ENCODE measurements around the gene NIPBL.
A peak's percentile ranks its signal among the peaks of the same experiment; 100 is the strongest.

Gene NIPBL

GRCh38 chr5:37054391-37054790, 177.8 kb downstream of the NIPBL start:
- H3K9ac ChIP-seq (ENCODE audit: low read depth, low read length) = no peak overlapping the region
- H3K36me3 ChIP-seq (ENCODE audit: insufficient read depth, low read length) = peaks cover 85% of the 10 kb centered on the region
- H3K79me2 ChIP-seq (ENCODE audit: insufficient read depth, low read length) = no peaks in the 10 kb centered on the region
- TF ChIP-seq, protein P1, sequence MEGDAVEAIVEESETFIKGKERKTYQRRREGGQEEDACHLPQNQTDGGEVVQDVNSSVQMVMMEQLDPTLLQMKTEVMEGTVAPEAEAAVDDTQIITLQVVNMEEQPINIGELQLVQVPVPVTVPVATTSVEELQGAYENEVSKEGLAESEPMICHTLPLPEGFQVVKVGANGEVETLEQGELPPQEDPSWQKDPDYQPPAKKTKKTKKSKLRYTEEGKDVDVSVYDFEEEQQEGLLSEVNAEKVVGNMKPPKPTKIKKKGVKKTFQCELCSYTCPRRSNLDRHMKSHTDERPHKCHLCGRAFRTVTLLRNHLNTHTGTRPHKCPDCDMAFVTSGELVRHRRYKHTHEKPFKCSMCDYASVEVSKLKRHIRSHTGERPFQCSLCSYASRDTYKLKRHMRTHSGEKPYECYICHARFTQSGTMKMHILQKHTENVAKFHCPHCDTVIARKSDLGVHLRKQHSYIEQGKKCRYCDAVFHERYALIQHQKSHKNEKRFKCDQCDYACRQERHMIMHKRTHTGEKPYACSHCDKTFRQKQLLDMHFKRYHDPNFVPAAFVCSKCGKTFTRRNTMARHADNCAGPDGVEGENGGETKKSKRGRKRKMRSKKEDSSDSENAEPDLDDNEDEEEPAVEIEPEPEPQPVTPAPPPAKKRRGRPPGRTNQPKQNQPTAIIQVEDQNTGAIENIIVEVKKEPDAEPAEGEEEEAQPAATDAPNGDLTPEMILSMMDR (IDR thresholded peaks at IDR 0.05; ENCODE audit: borderline replicate concordance, extremely low read depth, low read length, poor library complexity, severe bottlenecking) = no peak
- TF ChIP-seq EZH2 (IDR thresholded peaks at IDR 0.05; ENCODE audit: borderline replicate concordance, low read depth, low read length, severe bottlenecking) = no peak
- H3K9me3 ChIP-seq (ENCODE audit: insufficient read depth, low read length, severe bottlenecking) = no peaks in the 10 kb centered on the region
- ATAC-seq (ENCODE audit: insufficient read depth, low read depth) (no peak), DNase-seq (no peak)
- H3K4me1 ChIP-seq (ENCODE audit: insufficient read depth, low read length) = no peaks in the 10 kb centered on the region
- no peak overlapping the region for H3K4me3 ChIP-seq (ENCODE audit: low read depth in 1 of 2, low read length in 2 of 2)
- H4K20me1 ChIP-seq (ENCODE audit: insufficient read depth, low read length) = no peaks in the 10 kb centered on the region
- H3K27ac ChIP-seq (ENCODE audit: low read length) = no peak overlapping the region
- H3K27me3 ChIP-seq (ENCODE audit: insufficient read depth, low read length, poor library complexity) = no peaks in the 10 kb centered on the region
- H2AFZ ChIP-seq (ENCODE audit: low read depth, low read length) = no peak overlapping the region
- H3K4me2 ChIP-seq (ENCODE audit: insufficient read depth, low read length) = no peak overlapping the region

DNA sequence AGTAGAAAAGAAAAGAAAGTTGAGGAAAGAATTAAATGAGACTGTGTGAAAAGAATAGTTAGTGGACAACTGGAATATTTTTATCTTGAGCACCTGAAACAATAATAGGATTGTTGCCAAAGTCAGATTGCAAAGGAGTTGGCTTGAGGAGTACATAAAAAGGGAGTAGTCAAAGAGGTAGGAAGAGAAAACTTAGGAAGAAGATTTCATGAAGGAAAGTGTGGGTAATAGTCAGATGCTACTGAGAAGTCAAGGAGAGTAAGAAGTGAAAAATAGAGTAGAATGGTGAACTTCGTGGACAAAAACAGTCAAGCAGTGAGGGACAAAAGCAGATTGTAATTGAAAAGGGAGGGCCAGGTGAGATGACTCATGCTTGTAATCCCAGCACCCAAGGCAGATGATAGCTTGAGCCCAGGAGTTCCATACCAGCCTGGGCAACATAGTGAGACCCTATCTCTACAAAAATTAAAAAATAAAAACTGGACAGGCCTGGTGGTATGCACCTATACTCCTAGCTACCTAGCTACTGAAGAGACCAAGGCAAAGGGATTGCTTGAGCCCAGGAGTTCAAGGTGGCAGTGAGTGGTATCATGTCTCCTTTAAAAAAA, 178.9 kb downstream of the NIPBL start:
- Histone ChIP-seq H3K4me2 (ENCODE audit: insufficient read depth, low read length) (no peak overlapping the region), H3K27me3 (ENCODE audit: insufficient read depth, low read length, poor library complexity) (no peaks in the 10 kb centered on the region), H3K4me1 (ENCODE audit: insufficient read depth, low read length) (no peaks in the 10 kb centered on the region), H3K36me3 (ENCODE audit: insufficient read depth, low read length) (peaks cover 85% of the 10 kb centered on the region), H3K79me2 (ENCODE audit: insufficient read depth, low read length) (no peaks in the 10 kb centered on the region), H4K20me1 (ENCODE audit: insufficient read depth, low read length) (no peaks in the 10 kb centered on the region), H3K9me3 (ENCODE audit: insufficient read depth, low read length, severe bottlenecking) (no peaks in the 10 kb centered on the region), H3K4me3 (ENCODE audit: low read depth in 1 of 2, low read length in 2 of 2) (no peak overlapping the region), H2AFZ (ENCODE audit: low read depth, low read length) (no peak overlapping the region), H3K27ac (ENCODE audit: low read length) (no peak overlapping the region), H3K9ac (ENCODE audit: low read depth, low read length) (no peak overlapping the region)
- DNase-seq = no peak
- ATAC-seq (ENCODE audit: insufficient read depth, low read depth) = no peak
- TF ChIP-seq, protein P1 (IDR thresholded peaks at IDR 0.05; ENCODE audit: borderline replicate concordance, extremely low read depth, low read length, poor library complexity, severe bottlenecking) = no peak
- no peak for TF ChIP-seq EZH2 (IDR thresholded peaks at IDR 0.05; ENCODE audit: borderline replicate concordance, low read depth, low read length, severe bottlenecking)

- TF ChIP-seq, protein P1 (IDR thresholded peaks at IDR 0.05; ENCODE audit: borderline replicate concordance, extremely low read depth, low read length, poor library complexity, severe bottlenecking) = no peak
- no peak for TF ChIP-seq EZH2 (IDR thresholded peaks at IDR 0.05; ENCODE audit: borderline replicate concordance, low read depth, low read length, severe bottlenecking)
- ATAC-seq (ENCODE audit: insufficient read depth, low read depth) (no peak), DNase-seq (no peak)
- no peaks in the 10 kb centered on the region for H3K9me3 ChIP-seq (ENCODE audit: insufficient read depth, low read length, severe bottlenecking)
- H3K4me3 ChIP-seq (ENCODE audit: low read depth in 1 of 2, low read length in 2 of 2) = no peak overlapping the region
- H4K20me1 ChIP-seq (ENCODE audit: insufficient read depth, low read length) = no peaks in the 10 kb centered on the region
- H3K4me1 ChIP-seq (ENCODE audit: insufficient read depth, low read length) = no peaks in the 10 kb centered on the region
- H3K79me2 ChIP-seq (ENCODE audit: insufficient read depth, low read length) = no peaks in the 10 kb centered on the region
- no peaks in the 10 kb centered on the region for H3K27me3 ChIP-seq (ENCODE audit: insufficient read depth, low read length, poor library complexity)
- peaks cover 84% of the 10 kb centered on the region for H3K36me3 ChIP-seq (ENCODE audit: insufficient read depth, low read length)
- H3K9ac ChIP-seq (ENCODE audit: low read depth, low read length) = no peak overlapping the region
- no peak overlapping the region for H3K4me2 ChIP-seq (ENCODE audit: insufficient read depth, low read length)
- H3K27ac ChIP-seq (ENCODE audit: low read length) = 0 out of 2 replicates have a peak overlapping the region, but pooled peaks have one; percentile 35
- H2AFZ ChIP-seq (ENCODE audit: low read depth, low read length) = no peak overlapping the region
Observed at GRCh38 chr5:37056762-37057161, 180.2 kb downstream of the NIPBL start.
